Testis (tissue), 3 donors: ENCODE measurements around the gene MACROD2. TPM values are rescaled to one million over a fixed set of nuclear protein-coding genes. Genes with fewer than 3 reads are reported as not detected.

Experiments
- DNase-seq: peaks from one replicate; pipeline ENCODE4 v3.0.0-alpha.2; 2019
- H3K27ac ChIP-seq, 2 donors: fragments of 200-600 bp; sonication (generic); one replicate each; pipeline ENCODE4 v1.5.1; 2019
- H3K27me3 ChIP-seq: fragments of 200-600 bp; sonication (generic); one replicate; pipeline ENCODE4 v1.5.1; 2019
- H3K36me3 ChIP-seq: fragments of 200-600 bp; sonication (generic); one replicate; pipeline ENCODE4 v1.5.1; 2017; ENCODE audit warnings: low read depth; ENCODE audit errors: missing control alignments
- H3K4me1 ChIP-seq: fragments of 200-600 bp; sonication (generic); one replicate; pipeline ENCODE4 v1.5.1; 2019
- H3K4me3 ChIP-seq, 2 donors: fragments of 200-600 bp; sonication (generic); one replicate each; pipeline ENCODE4 v1.5.1; 2017 to 2019
- H3K9me3 ChIP-seq: fragments of 200-600 bp; sonication (generic); one replicate; pipeline ENCODE4 v1.5.1; 2017
- CTCF ChIP-seq, 3 experiments: fragments of 450-650 bp in 2 of 3; fragments of 200-600 bp in 1 of 3; sonication (generic) in 1 of 3; IDR thresholded peaks; one replicate each; pipeline ENCODE4 v1.5.1; 2016 to 2019; ENCODE audit warnings: antibody characterized with exemption in 3 of 3, mild to moderate bottlenecking in 2 of 3, moderate library complexity in 1 of 3
- POLR2A ChIP-seq: fragments of 450-650 bp; IDR thresholded peaks from one replicate; pipeline ENCODE4 v1.6.1; 2017; ENCODE audit warnings: antibody characterized with exemption, mild to moderate bottlenecking, moderate library complexity
- WGBS, 2 donors: methylation state at CpG; one replicate each; pipeline ENCODE4 v1.1.5; 2018; 5-methylcytosine and 5-hydroxymethylcytosine counted together
- intact Hi-C: fragments of 100-400 bp; cut with DNase I; formaldehyde crosslinking; loops from one replicate; pipeline ENCODE4 v1.15.1; 2023; ENCODE audit warnings: low total_unique reads
- polyA plus RNA-seq: library from polyadenylated mRNA; stranded (reverse); fragments of 350-450 nt; fragmentation: Illumina TruSeq; extraction: RNeasy Lipid Tissue Mini Kit (QIAGEN cat#74804); gene quantifications from one replicate; pipeline ENCODE4 v1.2.3, GENCODE V29; 2014; ENCODE audit warnings: low read depth, low replicate concordance; ENCODE audit not compliant: insufficient read depth
- total RNA-seq, 2 donors: library from RNA; depleted of rRNA; stranded (reverse); fragments of >200 nt; gene quantifications; one replicate each; pipeline ENCODE4 v1.2.3, GENCODE V29; 2016

The MACROD2 gene
- total and polyA plus RNA-seq, 3 donors from 2014 or later: 12.6 to 20.6 (median 16.8) TPM

- no peak overlapping the region for H3K27ac ChIP-seq
- WGBS, 2 donors: 38 to 54% methylated on average over 3 of the region's 3 CpGs
- H3K36me3 ChIP-seq: no peaks in the 10 kb centered on the region
- TF ChIP-seq POLR2A (no peak), CTCF (IDR thresholded peaks at IDR 0.05) (no peak)
- H3K4me1 ChIP-seq: no peaks in the 10 kb centered on the region
- intact Hi-C loops: no loop called here
- DNase-seq: no peak
- no peak overlapping the region for H3K4me3 ChIP-seq
- no peaks in the 10 kb centered on the region for H3K27me3 ChIP-seq
- no peaks in the 10 kb centered on the region for H3K9me3 ChIP-seq
These were observed 737.0 kb downstream of the MACROD2 start for GRCh38 chr20:14732343-14732742.

GRCh38 chr20:14732996-14733395 lies 737.7 kb downstream of the MACROD2 start:
- TF ChIP-seq CTCF (IDR thresholded peaks at IDR 0.05): no peak
- no peak for TF ChIP-seq POLR2A
- no peaks in the 10 kb centered on the region for H3K4me1 ChIP-seq
- no peaks in the 10 kb centered on the region for H3K9me3 ChIP-seq
- H3K4me3 ChIP-seq: no peak overlapping the region
- 61 to 64% methylated on average over 1 of the region's 1 CpG for WGBS, 2 donors
- no peaks in the 10 kb centered on the region for H3K27me3 ChIP-seq
- no peak overlapping the region for H3K27ac ChIP-seq
- no peak for DNase-seq
- no peaks in the 10 kb centered on the region for H3K36me3 ChIP-seq
- intact Hi-C loops: no loop called here

GRCh38 chr20:14740380-14740779 lies 745.1 kb downstream of the MACROD2 start:
- no peak for DNase-seq
- Histone ChIP-seq H3K36me3 (no peaks in the 10 kb centered on the region), H3K9me3 (no peaks in the 10 kb centered on the region), H3K4me1 (no peaks in the 10 kb centered on the region), H3K27me3 (no peaks in the 10 kb centered on the region), H3K4me3 (no peak overlapping the region), H3K27ac (no peak overlapping the region)
- no peak for TF ChIP-seq POLR2A
- intact Hi-C loops: no loop called here

- no peaks in the 10 kb centered on the region for H3K9me3 ChIP-seq
- intact Hi-C loops: no loop called here
- TF ChIP-seq POLR2A (no peak), CTCF (IDR thresholded peaks at IDR 0.05) (no peak)
- no peaks in the 10 kb centered on the region for H3K4me1 ChIP-seq
- H3K36me3 ChIP-seq: no peaks in the 10 kb centered on the region
- no peak for DNase-seq
- H3K4me3 ChIP-seq: no peak overlapping the region
- no peaks in the 10 kb centered on the region for H3K27me3 ChIP-seq
- no peak overlapping the region for H3K27ac ChIP-seq
These were observed 746.3 kb downstream of the MACROD2 start for GRCh38 chr20:14741616-14742015.

GRCh38 chr20:14744723-14745122 lies 749.4 kb downstream of the MACROD2 start:
- Histone ChIP-seq H3K27ac (no peak overlapping the region), H3K36me3 (no peaks in the 10 kb centered on the region), H3K4me3 (no peak overlapping the region), H3K4me1 (no peaks in the 10 kb centered on the region), H3K9me3 (no peaks in the 10 kb centered on the region), H3K27me3 (no peaks in the 10 kb centered on the region)
- TF ChIP-seq CTCF (IDR thresholded peaks at IDR 0.05) (no peak), POLR2A (no peak)
- intact Hi-C loops: no loop called here
- WGBS, 2 donors: 52% methylated on average over 3 of the region's 3 CpGs
- DNase-seq: no peak
